Fibroblast of mammary gland (primary cell): ENCODE data around the gene CCDC158.
A peak's percentile ranks its signal among the peaks of the same experiment; 100 is the strongest.

Source experiments
- DNase-seq: peaks from one replicate; pipeline ENCODE4 v3.0.0-alpha.2; 2010; ENCODE audit warnings: low read depth
- H3K4me3 ChIP-seq: 2 replicates; pipeline ENCODE4 v1.5.1; 2011; ENCODE audit warnings: low read depth, mild to moderate bottlenecking, low read length, moderate library complexity; ENCODE audit not compliant: control insufficient read depth
- CTCF ChIP-seq: conservative IDR thresholded peaks from 2 replicates; pipeline ENCODE4 v1.5.1; 2011; ENCODE audit warnings: low read depth, low read length, inconsistent platforms; ENCODE audit not compliant: control insufficient read depth, insufficient read depth

The CCDC158 gene

GRCh38 chr4:76342191-76342590, 78.8 kb downstream of the CCDC158 start:
- no peak overlapping the region for H3K4me3 ChIP-seq
- no peak for TF ChIP-seq CTCF
- no peak for DNase-seq

- DNase-seq = peak; percentile 63
- H3K4me3 ChIP-seq = no peak overlapping the region
- TF ChIP-seq CTCF = no peak
Measured at GRCh38 chr4:76341063-76341462, 79.9 kb downstream of the CCDC158 start.

DNA sequence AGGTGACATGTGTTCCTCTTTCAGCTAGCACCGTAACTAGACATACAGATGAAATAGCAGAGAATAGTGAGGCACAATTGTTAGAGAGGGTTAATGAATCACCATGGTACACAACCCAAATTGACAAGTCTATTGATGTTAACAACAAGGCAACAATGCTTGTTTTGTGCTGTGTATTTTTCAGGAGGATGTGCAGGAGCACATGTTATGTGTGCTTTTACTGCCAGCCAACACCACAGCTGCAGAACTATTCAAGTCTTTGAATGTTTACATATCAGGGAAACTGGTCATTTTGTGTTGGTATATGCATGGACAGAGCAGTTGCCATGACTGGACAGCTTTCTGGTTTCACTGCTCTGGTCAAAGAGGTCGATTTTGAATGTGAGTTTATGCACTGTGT, 81.6 kb downstream of the CCDC158 start:
- DNase-seq = no peak

DNA sequence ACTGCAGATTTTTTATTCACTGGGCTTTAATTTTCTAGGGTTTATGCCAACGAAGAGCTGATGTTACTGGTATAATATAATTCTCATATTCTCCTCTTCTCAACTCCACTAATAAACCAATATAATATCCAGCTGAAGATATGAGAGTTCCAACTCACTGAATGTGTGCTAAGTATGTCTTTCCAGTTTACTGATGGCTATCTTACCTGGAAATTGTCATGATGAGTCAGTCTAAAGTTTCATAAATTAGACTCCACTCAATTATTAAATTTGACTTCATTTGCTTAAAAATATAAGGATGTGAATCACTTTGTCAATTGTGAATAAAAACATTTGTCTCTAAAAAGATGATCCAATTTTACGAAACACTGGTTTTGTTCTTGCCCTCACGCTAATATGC, 86.1 kb downstream of the CCDC158 start:
- TF ChIP-seq CTCF = no peak

More for the DNA sequence above, 81.6 kb downstream of the CCDC158 start:
- no peak for TF ChIP-seq CTCF
- no peak overlapping the region for H3K4me3 ChIP-seq

GRCh38 chr4:76326515-76326914, 94.4 kb downstream of the CCDC158 start:
- no peak overlapping the region for H3K4me3 ChIP-seq
- TF ChIP-seq CTCF = no peak
- no peak for DNase-seq

More for the DNA sequence above, 86.1 kb downstream of the CCDC158 start:
- DNase-seq = no peak
- H3K4me3 ChIP-seq = no peak overlapping the region

GRCh38 chr4:76325072-76325471, 95.9 kb downstream of the CCDC158 start:
- TF ChIP-seq CTCF = no peak
- no peak overlapping the region for H3K4me3 ChIP-seq
- DNase-seq = no peak

DNA sequence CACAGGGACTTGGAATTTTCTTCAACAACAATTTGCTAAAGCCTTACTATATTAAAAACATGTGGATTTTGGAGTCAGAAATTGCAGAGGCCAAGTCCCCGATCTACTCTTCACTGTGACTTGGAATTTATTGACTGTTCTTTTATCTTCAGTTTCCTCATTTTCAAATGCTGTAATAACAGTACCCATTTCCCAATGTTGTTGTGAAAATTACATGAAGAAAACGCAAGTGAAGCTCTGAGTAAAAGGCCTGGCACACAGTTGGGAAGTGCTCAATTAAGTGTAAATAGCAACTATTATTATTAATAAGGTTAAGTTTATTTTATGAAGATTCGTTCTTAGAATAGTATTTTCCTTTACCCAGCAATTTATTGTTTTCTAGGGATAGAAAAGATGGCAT, 98.7 kb downstream of the CCDC158 start:
- no peak for DNase-seq
- TF ChIP-seq CTCF = no peak

More for the DNA sequence above, 98.7 kb downstream of the CCDC158 start:
- no peak overlapping the region for H3K4me3 ChIP-seq
